Neural crest cell (in vitro differentiated cells): ENCODE measurements around the gene ZIC1. TPM values are rescaled to one million over a fixed set of nuclear protein-coding genes. Genes with fewer than 3 reads are reported as not detected.

Experiments used
- DNase-seq: peaks from one replicate; pipeline ENCODE4 v3.0.0; 2021; ENCODE audit warnings: low read depth, mixed read lengths, low spot score
- H3K27ac Mint-ChIP-seq: one replicate; pipeline ENCODE4 v1.8.0; 2021; ENCODE audit warnings: mild to moderate bottlenecking, mixed read lengths; ENCODE audit not compliant: unreplicated experiment
- H3K27me3 Mint-ChIP-seq: 2 replicates; pipeline ENCODE4 v1.8.0; 2021; ENCODE audit warnings: low read depth, mild to moderate bottlenecking, mixed read lengths
- H3K36me3 Mint-ChIP-seq: 2 replicates; pipeline ENCODE4 v1.8.0; 2021; ENCODE audit warnings: low read depth, mild to moderate bottlenecking, mixed read lengths
- H3K4me1 Mint-ChIP-seq: 2 replicates; pipeline ENCODE4 v1.8.0; 2021; ENCODE audit warnings: mixed read lengths
- H3K4me3 Mint-ChIP-seq: one replicate; pipeline ENCODE4 v1.8.0; 2021; ENCODE audit warnings: mild to moderate bottlenecking, mixed read lengths
- H3K9me3 Mint-ChIP-seq: 2 replicates; pipeline ENCODE4 v1.8.0; 2021; ENCODE audit warnings: mixed read lengths
- total RNA-seq: library from RNA; stranded (reverse); gene quantifications from 2 replicates; pipeline ENCODE4 v1.2.1, GENCODE V29; 2021
- TF ChIP-seq, protein P1 (sequence below): fragments of 200-600 bp; sonication (generic); conservative IDR thresholded peaks from 2 replicates; pipeline ENCODE4 v1.5.0; 2021; ENCODE audit warnings: antibody characterized with exemption, mild to moderate bottlenecking

The ZIC1 gene
- total RNA-seq, 1 donor from 2014 or later: 54.3 TPM

- Mint-ChIP-seq H3K27ac (no peak overlapping the region), H3K36me3 (no peaks in the 10 kb centered on the region), H3K9me3 (no peaks in the 10 kb centered on the region), H3K27me3 (peaks cover 98% of the 10 kb centered on the region), H3K4me3 (peak overlapping the region; percentile 67), H3K4me1 (peaks cover 71% of the 10 kb centered on the region)
- DNase-seq: no peak
- TF ChIP-seq, protein P1, sequence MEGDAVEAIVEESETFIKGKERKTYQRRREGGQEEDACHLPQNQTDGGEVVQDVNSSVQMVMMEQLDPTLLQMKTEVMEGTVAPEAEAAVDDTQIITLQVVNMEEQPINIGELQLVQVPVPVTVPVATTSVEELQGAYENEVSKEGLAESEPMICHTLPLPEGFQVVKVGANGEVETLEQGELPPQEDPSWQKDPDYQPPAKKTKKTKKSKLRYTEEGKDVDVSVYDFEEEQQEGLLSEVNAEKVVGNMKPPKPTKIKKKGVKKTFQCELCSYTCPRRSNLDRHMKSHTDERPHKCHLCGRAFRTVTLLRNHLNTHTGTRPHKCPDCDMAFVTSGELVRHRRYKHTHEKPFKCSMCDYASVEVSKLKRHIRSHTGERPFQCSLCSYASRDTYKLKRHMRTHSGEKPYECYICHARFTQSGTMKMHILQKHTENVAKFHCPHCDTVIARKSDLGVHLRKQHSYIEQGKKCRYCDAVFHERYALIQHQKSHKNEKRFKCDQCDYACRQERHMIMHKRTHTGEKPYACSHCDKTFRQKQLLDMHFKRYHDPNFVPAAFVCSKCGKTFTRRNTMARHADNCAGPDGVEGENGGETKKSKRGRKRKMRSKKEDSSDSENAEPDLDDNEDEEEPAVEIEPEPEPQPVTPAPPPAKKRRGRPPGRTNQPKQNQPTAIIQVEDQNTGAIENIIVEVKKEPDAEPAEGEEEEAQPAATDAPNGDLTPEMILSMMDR: no peak
These were observed 28.2 kb upstream of the ZIC1 start for GRCh38 chr3:147380977-147381376.

- TF ChIP-seq, protein P1: no peak
- DNase-seq: no peak
- peaks cover 98% of the 10 kb centered on the region for H3K27me3 Mint-ChIP-seq
- peak overlapping the region; percentile 8 for H3K4me3 Mint-ChIP-seq
- no peak overlapping the region for H3K27ac Mint-ChIP-seq
- H3K9me3 Mint-ChIP-seq: no peaks in the 10 kb centered on the region
- H3K4me1 Mint-ChIP-seq: peaks cover 77% of the 10 kb centered on the region
- no peaks in the 10 kb centered on the region for H3K36me3 Mint-ChIP-seq
These were observed 27.6 kb upstream of the ZIC1 start for GRCh38 chr3:147381596-147381995.

- no peak for DNase-seq
- Mint-ChIP-seq H3K27ac (no peak overlapping the region), H3K4me1 (peaks cover 82% of the 10 kb centered on the region), H3K4me3 (peak overlapping the region; percentile 35), H3K9me3 (no peaks in the 10 kb centered on the region), H3K27me3 (peaks cover 98% of the 10 kb centered on the region), H3K36me3 (no peaks in the 10 kb centered on the region)
- TF ChIP-seq, protein P1: peak; percentile 43
These were observed 25.5 kb upstream of the ZIC1 start for GRCh38 chr3:147383617-147384016.

GRCh38 chr3:147384210-147385058, 24.7 kb upstream of the ZIC1 start:
- no peak overlapping the region for H3K27ac Mint-ChIP-seq
- peaks cover 82% of the 10 kb centered on the region for H3K4me1 Mint-ChIP-seq
- no peaks in the 10 kb centered on the region for H3K36me3 Mint-ChIP-seq
- no peaks in the 10 kb centered on the region for H3K9me3 Mint-ChIP-seq
- TF ChIP-seq, protein P1: peak; percentile 38
- no peak overlapping the region for H3K4me3 Mint-ChIP-seq
- no peak for DNase-seq
- H3K27me3 Mint-ChIP-seq: peaks cover 98% of the 10 kb centered on the region

- Mint-ChIP-seq H3K27ac (no peak overlapping the region), H3K4me1 (peaks cover 82% of the 10 kb centered on the region), H3K4me3 (no peak overlapping the region), H3K27me3 (peaks cover 98% of the 10 kb centered on the region), H3K36me3 (peaks cover 2% of the 10 kb centered on the region), H3K9me3 (no peaks in the 10 kb centered on the region)
- TF ChIP-seq, protein P1: no peak
- no peak for DNase-seq
These were observed 23.8 kb upstream of the ZIC1 start for GRCh38 chr3:147385059-147386012.
